Colon (tissue), 2 donors: ENCODE data around the gene ITPR2.
"Not testable (repeated sequence)": the region's sequence is repeated elsewhere in the genome, so short reads cannot be mapped to it uniquely, and the experiment has no call there.

Source experiments
- FAIRE-seq: peaks from 2 replicates; lab custom pipeline; 2012; peaks lifted over from hg19 to GRCh38; lab: Jason Lieb, UNC
- donor health status: control.
- donor health status: control.

ITPR2 gene

GRCh38 chr12:26451763-26452162 lies 381.2 kb downstream of the ITPR2 start:
- no peak for FAIRE-seq

GRCh38 chr12:26445909-26446308 lies 387.1 kb downstream of the ITPR2 start:
- FAIRE-seq = no peak

GRCh38 chr12:26443309-26443708 lies 389.7 kb downstream of the ITPR2 start:
- FAIRE-seq = no peak

GRCh38 chr12:26441434-26441833 lies 391.6 kb downstream of the ITPR2 start:
- FAIRE-seq = no peak

- no peak for FAIRE-seq
Measured at GRCh38 chr12:26435069-26435404, 398.0 kb downstream of the ITPR2 start.

GRCh38 chr12:26434299-26435068 lies 398.5 kb downstream of the ITPR2 start:
- FAIRE-seq = no peak

- not testable (repeated sequence) for FAIRE-seq
Measured at GRCh38 chr12:26433701-26434100, 399.3 kb downstream of the ITPR2 start.

GRCh38 chr12:26431211-26431610 lies 401.8 kb downstream of the ITPR2 start:
- no peak for FAIRE-seq

GRCh38 chr12:26430596-26430995 lies 402.4 kb downstream of the ITPR2 start:
- not testable (repeated sequence) for FAIRE-seq

- FAIRE-seq = no peak
Measured at GRCh38 chr12:26429070-26429691, 403.8 kb downstream of the ITPR2 start.

- no peak for FAIRE-seq
Measured at GRCh38 chr12:26428420-26428819, 404.6 kb downstream of the ITPR2 start.

- FAIRE-seq = peak; percentile 94
Measured at GRCh38 chr12:26426652-26427051, 406.3 kb downstream of the ITPR2 start.

GRCh38 chr12:26425587-26426260 lies 407.3 kb downstream of the ITPR2 start:
- no peak for FAIRE-seq

GRCh38 chr12:26422839-26423398 lies 410.1 kb downstream of the ITPR2 start:
- no peak for FAIRE-seq

GRCh38 chr12:26416550-26416949 lies 416.4 kb downstream of the ITPR2 start:
- no peak for FAIRE-seq

GRCh38 chr12:26410689-26411088 lies 422.3 kb downstream of the ITPR2 start:
- FAIRE-seq = no peak

- no peak for FAIRE-seq
Measured at GRCh38 chr12:26406813-26407212, 426.2 kb downstream of the ITPR2 start.

GRCh38 chr12:26406391-26406790 lies 426.6 kb downstream of the ITPR2 start:
- FAIRE-seq = no peak

- no peak for FAIRE-seq
Measured at GRCh38 chr12:26403601-26404000, 429.4 kb downstream of the ITPR2 start.

- no peak for FAIRE-seq
Measured at GRCh38 chr12:26402648-26403047, 430.3 kb downstream of the ITPR2 start.

GRCh38 chr12:26401874-26402273 lies 431.1 kb downstream of the ITPR2 start:
- no peak for FAIRE-seq

- no peak for FAIRE-seq
Measured at GRCh38 chr12:26400627-26401026, 432.4 kb downstream of the ITPR2 start.

GRCh38 chr12:26399381-26399780 lies 433.6 kb downstream of the ITPR2 start:
- no peak for FAIRE-seq
